PC-3 (cell line): ENCODE data around the gene ZNF641.

Experiments used
- EZH2 ChIP-seq: fragments of 300-600 bp; sonication (generic); IDR thresholded peaks from one replicate; pipeline ENCODE4 v1.6.1; 2017; ENCODE audit warnings: antibody characterized with exemption, mild to moderate bottlenecking, low read length; ENCODE audit not compliant: unreplicated experiment
- TF ChIP-seq, protein P1 (sequence below): fragments of 300-600 bp; sonication (generic); conservative IDR thresholded peaks from 2 replicates; pipeline ENCODE4 v1.5.1; 2017; ENCODE audit warnings: antibody characterized with exemption, low read depth, mild to moderate bottlenecking, low read length

DNA sequence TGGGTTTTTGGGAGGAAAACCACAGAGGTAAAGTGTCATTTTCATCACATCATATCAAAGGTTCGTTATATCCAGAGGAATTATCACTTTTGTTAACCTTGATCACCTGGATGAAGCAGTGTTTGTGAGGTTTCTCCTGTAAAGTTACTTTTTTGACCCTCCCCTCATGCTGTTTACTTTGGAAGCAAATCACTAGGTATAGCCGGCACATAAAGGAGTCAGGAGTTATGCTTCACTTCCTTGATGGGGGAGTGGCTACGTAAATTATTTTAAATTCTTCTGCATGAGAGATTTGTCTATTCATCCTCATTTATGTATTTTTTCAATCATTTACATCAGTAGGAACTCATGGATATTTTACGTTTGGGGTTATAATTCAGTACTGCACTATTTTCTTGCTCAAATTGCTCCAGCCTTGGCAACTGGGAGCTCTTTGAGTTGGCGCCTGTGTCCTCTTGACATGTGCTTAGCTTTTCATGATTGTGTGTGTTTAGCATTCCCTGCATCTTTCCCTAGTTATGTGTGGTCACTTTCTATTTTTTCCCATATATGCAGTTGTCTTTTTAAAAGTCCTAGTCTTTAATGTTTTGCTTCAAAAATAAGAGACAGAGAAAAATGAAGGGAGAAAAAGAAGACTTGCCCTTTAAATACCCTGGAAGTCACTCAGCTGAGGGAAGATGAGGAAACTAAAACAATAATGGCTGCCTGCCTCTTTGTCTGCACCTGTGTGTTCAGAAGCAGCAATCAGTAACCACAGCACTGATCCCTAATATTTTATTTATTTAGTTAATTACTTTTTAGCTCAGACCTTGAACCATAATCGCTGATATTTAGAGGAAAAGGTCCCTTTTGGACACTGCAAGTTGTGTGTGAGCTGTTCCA lies 62.1 kb downstream of the ZNF641 start:
- TF ChIP-seq, protein P1, sequence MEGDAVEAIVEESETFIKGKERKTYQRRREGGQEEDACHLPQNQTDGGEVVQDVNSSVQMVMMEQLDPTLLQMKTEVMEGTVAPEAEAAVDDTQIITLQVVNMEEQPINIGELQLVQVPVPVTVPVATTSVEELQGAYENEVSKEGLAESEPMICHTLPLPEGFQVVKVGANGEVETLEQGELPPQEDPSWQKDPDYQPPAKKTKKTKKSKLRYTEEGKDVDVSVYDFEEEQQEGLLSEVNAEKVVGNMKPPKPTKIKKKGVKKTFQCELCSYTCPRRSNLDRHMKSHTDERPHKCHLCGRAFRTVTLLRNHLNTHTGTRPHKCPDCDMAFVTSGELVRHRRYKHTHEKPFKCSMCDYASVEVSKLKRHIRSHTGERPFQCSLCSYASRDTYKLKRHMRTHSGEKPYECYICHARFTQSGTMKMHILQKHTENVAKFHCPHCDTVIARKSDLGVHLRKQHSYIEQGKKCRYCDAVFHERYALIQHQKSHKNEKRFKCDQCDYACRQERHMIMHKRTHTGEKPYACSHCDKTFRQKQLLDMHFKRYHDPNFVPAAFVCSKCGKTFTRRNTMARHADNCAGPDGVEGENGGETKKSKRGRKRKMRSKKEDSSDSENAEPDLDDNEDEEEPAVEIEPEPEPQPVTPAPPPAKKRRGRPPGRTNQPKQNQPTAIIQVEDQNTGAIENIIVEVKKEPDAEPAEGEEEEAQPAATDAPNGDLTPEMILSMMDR: no peak
- no peak for TF ChIP-seq EZH2
